Glomerular endothelial cell (primary cell): ENCODE data around the gene XPA. TPM values are rescaled to one million over a fixed set of nuclear protein-coding genes. Genes with fewer than 3 reads are reported as not detected.
"Not testable (repeated sequence)": the region's sequence is repeated elsewhere in the genome, so short reads cannot be mapped to it uniquely, and the experiment has no call there.

Experiments used
- DNase-seq: peaks from one replicate; pipeline ENCODE4 v3.0.0-alpha.2; 2011; ENCODE audit warnings: low read depth, low spot score; ENCODE audit errors: extremely low read depth
- total RNA-seq: library from RNA; depleted of rRNA; stranded (reverse); fragments of >200 nt; gene quantifications from 2 replicates; pipeline ENCODE4 v1.2.3, GENCODE V29; 2015

XPA gene
- total RNA-seq = 5.6 and 9.4 TPM in 2 replicates

GRCh38 chr9:97696803-97697601 lies at the start of gene XPA:
XPA (minus strand) TSS chr9:97697340; CDS start chr9:97697292, 48 bp downstream.
- no peak for DNase-seq

GRCh38 chr9:97744710-97745708 lies 47.9 kb upstream of the XPA start:
- no peak for DNase-seq

GRCh38 chr9:97744025-97744424 lies 46.9 kb upstream of the XPA start:
- DNase-seq = not testable (repeated sequence)

DNA sequence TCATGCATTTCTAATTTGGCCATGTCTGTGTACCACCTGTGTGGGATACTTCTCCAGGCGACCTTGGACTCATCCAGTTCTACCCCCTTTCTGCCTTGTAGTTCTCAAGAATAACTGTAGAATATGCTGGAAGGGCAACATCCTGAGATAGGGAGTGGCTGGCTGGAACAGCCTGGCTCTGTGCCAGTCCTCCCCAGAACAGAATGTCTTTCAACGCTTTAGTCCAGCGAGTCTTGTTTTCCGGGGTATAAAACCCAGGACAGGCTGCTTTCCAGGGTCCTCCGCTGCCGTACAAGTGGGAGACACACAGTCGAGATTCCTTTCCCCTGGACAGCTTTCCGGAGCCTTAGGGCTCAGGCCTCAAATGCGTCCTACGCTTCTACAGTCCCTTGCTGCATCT lies 45.4 kb upstream of the XPA start:
- no peak for DNase-seq

- DNase-seq = no peak
These were observed 44.8 kb upstream of the XPA start for GRCh38 chr9:97741947-97742346.

- DNase-seq = no peak
These were observed 44.0 kb upstream of the XPA start for GRCh38 chr9:97740848-97741821.

DNA sequence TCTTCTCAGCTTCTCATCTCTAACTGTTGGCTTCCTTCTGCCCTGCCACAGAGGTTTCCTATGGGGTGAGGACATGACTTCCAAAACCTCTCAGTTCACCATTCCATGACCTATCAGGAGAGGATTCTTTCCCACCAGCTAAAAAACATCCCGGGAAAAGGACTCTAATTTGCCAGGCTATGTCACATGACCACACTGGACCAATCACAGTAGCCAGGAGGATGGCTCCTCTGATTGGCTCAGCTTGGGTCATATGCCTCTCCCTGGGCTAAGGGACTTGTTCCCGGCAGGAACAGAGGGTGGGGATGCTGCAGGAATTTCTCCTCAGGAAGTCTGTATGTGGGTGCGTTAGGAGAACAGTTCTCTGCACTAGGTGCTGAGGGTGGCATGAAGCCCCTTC lies 40.3 kb upstream of the XPA start:
- DNase-seq = no peak

- DNase-seq = no peak
These were observed 38.0 kb upstream of the XPA start for GRCh38 chr9:97735070-97735600.

- no peak for DNase-seq
These were observed 29.6 kb upstream of the XPA start for GRCh38 chr9:97726716-97727115.

DNA sequence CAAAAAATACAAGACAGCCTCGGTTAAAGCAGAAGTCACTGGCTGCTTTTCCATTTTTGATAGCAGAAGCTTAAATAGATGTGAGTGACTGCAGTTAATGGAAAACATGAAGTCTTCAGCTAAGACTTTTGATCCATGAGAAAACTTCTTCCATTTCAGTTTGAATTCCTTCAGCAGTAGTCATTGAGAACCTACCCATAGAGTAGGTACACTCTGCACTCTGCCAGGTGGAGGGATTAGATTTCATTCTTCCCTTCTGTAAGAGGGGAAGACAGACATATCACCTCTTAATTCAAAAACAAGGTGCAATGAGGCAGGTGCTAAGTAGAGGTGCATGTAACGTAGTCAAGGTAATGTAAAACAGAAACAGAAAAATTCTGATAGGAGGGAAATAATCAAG lies 26.7 kb upstream of the XPA start:
- DNase-seq = no peak

GRCh38 chr9:97722331-97722730 lies 25.2 kb upstream of the XPA start:
- DNase-seq = no peak

- DNase-seq = no peak
These were observed 24.3 kb upstream of the XPA start for GRCh38 chr9:97721396-97721795.

GRCh38 chr9:97717866-97718265 lies 20.7 kb upstream of the XPA start:
- DNase-seq = no peak

- DNase-seq = no peak
These were observed 17.3 kb upstream of the XPA start for GRCh38 chr9:97714435-97714834.

GRCh38 chr9:97711223-97711626 lies 14.1 kb upstream of the XPA start:
- no peak for DNase-seq

DNA sequence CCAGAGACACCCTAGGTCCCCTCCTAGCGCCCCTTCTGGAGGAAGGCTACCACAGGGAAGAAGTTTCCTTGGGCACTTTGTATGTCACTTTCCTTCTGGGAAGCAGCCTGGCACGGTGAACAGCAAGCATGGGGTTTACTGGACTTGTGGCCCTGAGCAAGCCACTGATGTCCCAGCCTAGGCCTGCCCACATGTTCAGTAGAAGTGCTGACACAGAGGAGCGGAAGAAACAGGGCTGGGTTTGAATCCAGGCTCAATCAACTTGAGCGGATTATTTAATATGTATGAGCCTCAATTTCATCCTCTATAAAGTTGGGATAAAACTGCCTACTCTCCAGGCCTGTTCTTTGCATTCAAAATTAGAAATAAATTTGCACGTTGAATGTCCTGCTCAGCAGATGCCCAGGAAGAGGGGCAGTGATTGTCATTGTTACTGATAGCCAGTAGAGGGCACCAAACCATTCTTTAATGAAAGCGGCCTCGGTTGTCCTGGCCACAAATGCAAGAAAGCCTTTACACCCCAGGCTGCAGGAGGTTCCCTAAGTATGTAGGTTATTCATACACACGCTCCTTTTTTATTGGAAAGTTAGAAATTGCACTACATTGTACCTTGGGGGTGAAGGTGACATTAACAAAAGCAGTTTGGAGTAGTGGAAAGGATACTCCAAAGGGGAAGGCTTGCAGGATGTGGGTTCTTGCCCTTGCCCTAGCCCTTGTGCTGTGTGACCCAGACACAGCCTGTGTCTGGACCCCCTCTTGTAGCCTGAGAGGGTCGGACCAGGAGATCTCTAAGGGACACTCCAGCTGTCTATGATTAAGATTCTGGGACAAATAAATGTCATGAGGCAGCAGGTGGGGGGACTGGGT lies 13.4 kb upstream of the XPA start:
- no peak for DNase-seq

DNA sequence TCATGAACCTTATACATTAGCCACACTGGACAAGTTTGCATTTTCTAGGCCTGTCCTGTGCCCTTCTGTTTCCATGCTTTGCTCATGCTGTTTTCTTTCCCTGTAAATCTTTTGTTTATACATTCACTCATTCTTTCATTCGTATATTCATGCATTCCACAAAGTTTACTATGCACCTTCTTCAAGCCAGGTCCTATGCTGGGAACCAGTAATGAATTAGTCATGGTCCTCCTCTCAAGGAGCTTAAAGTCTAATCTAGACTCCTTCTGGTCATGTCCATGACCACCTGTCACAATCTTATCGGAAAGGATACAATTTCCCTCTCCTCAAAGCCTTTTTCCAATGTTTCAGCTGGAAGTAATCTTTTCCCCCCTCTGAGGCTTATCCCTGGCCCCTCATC lies 9.1 kb upstream of the XPA start:
- DNase-seq = no peak

DNA sequence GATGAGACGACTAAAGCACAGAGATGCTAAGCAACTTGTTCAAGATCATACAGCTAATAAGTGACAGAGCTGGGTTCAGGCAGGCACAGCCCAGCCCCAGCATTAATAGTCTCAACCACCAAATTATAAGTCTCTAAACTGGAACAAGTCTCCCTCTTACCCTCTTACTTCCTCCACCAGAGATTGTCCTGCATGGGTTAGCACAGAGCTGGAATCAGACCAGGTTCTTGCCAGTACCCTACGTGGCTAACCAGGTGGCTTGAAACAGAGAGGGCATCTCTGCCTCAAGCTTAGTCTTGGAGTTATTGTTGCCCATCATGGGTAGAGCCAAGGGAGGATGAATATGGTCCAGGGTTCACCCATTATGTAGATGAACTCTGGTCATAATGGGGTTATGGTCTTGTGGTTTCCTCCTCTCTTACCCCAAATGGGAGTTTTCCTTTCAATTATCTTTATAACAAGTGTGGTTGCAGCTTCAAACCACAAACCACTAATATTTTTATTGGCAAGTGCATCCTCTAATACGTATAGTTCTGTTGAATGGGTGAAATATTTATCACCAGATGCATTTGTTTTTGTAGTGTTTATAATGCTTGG lies 8.3 kb upstream of the XPA start:
- no peak for DNase-seq

GRCh38 chr9:97704851-97705250 lies 7.7 kb upstream of the XPA start:
- no peak for DNase-seq
